HepG2 (cell line): ENCODE results near the gene FOXL3. TPM values are rescaled to one million over a fixed set of nuclear protein-coding genes. Genes with fewer than 3 reads are reported as not detected.

ENCODE experiments used
- CENPX ChIP-seq: sonication (generic); formaldehyde crosslinking; IDR thresholded peaks from 2 replicates; pipeline ENCODE4 v1.9.0; 2021; ENCODE audit warnings: mild to moderate bottlenecking, missing genetic modification reagents, moderate library complexity
- FOXA1 ChIP-seq, 2 experiments: fragments of 450-650 bp in 1 of 2; sonication (generic) in 1 of 2; formaldehyde crosslinking in 1 of 2; IDR thresholded peaks; 2 replicates each; pipeline versions ENCODE4 v1.4.0 to v1.6.1; 2016 to 2020; ENCODE audit warnings: missing genetic modification reagents in 1 of 2
- HES4 ChIP-seq: sonication (generic); formaldehyde crosslinking; IDR thresholded peaks from 2 replicates; pipeline ENCODE4 v1.9.0; 2021; ENCODE audit warnings: mild to moderate bottlenecking, missing genetic modification reagents, borderline replicate concordance
- ZNF564 ChIP-seq: sonication (generic); formaldehyde crosslinking; IDR thresholded peaks from 2 replicates; pipeline ENCODE4 v1.8.1; 2023; ENCODE audit warnings: mild to moderate bottlenecking, missing genetic modification reagents
- polyA plus RNA-seq, 8 experiments: library from polyadenylated mRNA; depleted of rRNA in 3 of 8; stranded (reverse) in 7 of 8; unstranded in 1 of 8; fragments of >200 nt; fragmentation: Illumina TruSeq in 4 of 8; extraction: Trizol in 4 of 8; gene quantifications; 2 replicates each; pipeline versions ENCODE4 v1.2.1 to v1.2.3, GENCODE V29; 2011 to 2016; ENCODE audit warnings: low read depth in 4 of 8, missing spikeins in 1 of 8, mixed read lengths in 1 of 8; ENCODE audit not compliant: insufficient read depth in 1 of 8
- total RNA-seq, 5 experiments: library from RNA; depleted of rRNA; stranded (reverse); fragments of >200 nt; fragmentation: Illumina TruSeq; extraction: Trizol; gene quantifications; 2 replicates each; pipeline ENCODE4 v1.2.3, GENCODE V29; 2016; ENCODE audit warnings: low read depth in 1 of 5
- TF ChIP-seq, protein P1 (sequence below), 2 experiments: fragments of 450-650 bp in 1 of 2; sonication (generic) in 1 of 2; formaldehyde crosslinking in 1 of 2; IDR thresholded peaks; 2 replicates each; pipeline versions ENCODE4 v1.6.1 to v1.8.0; 2016 to 2022; ENCODE audit warnings: antibody characterized with exemption in 1 of 2, mild to moderate bottlenecking in 1 of 2, missing genetic modification reagents in 1 of 2

The FOXL3 gene
- total and polyA plus RNA-seq, 2 of the 13 experiments (the other 11 are each of a cell fraction or from before 2014, with no cell fraction given) = not detected

GRCh38 chr7:278081-278480 is 11.9 kb upstream of the FOXL3 start (continued):
- TF ChIP-seq, protein P1, sequence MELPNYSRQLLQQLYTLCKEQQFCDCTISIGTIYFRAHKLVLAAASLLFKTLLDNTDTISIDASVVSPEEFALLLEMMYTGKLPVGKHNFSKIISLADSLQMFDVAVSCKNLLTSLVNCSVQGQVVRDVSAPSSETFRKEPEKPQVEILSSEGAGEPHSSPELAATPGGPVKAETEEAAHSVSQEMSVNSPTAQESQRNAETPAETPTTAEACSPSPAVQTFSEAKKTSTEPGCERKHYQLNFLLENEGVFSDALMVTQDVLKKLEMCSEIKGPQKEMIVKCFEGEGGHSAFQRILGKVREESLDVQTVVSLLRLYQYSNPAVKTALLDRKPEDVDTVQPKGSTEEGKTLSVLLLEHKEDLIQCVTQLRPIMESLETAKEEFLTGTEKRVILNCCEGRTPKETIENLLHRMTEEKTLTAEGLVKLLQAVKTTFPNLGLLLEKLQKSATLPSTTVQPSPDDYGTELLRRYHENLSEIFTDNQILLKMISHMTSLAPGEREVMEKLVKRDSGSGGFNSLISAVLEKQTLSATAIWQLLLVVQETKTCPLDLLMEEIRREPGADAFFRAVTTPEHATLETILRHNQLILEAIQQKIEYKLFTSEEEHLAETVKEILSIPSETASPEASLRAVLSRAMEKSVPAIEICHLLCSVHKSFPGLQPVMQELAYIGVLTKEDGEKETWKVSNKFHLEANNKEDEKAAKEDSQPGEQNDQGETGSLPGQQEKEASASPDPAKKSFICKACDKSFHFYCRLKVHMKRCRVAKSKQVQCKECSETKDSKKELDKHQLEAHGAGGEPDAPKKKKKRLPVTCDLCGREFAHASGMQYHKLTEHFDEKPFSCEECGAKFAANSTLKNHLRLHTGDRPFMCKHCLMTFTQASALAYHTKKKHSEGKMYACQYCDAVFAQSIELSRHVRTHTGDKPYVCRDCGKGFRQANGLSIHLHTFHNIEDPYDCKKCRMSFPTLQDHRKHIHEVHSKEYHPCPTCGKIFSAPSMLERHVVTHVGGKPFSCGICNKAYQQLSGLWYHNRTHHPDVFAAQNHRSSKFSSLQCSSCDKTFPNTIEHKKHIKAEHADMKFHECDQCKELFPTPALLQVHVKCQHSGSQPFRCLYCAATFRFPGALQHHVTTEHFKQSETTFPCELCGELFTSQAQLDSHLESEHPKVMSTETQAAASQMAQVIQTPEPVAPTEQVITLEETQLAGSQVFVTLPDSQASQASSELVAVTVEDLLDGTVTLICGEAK (IDR thresholded peaks at IDR 0.05) = no peak
- TF ChIP-seq, protein P1 (CRISPR knock-in tag; IDR thresholded peaks at IDR 0.05) = no peak
- TF ChIP-seq CENPX (CRISPR knock-in tag) (no peak), FOXA1 (IDR thresholded peaks at IDR 0.05) (no peak), FOXA1 (CRISPR knock-in tag; IDR thresholded peaks at IDR 0.05) (no peak), ZNF564 (no peak), HES4 (CRISPR knock-in tag) (no peak)
